CD1c-positive myeloid dendritic cell (primary cell): ENCODE measurements around the gene PPP2R1B.
"Not testable (repeated sequence)": the region's sequence is repeated elsewhere in the genome, so short reads cannot be mapped to it uniquely, and the experiment has no call there.

Source experiments
- DNase-seq: peaks from one replicate; pipeline ENCODE4 v3.0.0-alpha.2; 2016; ENCODE audit errors: extremely low spot score

PPP2R1B gene

DNA sequence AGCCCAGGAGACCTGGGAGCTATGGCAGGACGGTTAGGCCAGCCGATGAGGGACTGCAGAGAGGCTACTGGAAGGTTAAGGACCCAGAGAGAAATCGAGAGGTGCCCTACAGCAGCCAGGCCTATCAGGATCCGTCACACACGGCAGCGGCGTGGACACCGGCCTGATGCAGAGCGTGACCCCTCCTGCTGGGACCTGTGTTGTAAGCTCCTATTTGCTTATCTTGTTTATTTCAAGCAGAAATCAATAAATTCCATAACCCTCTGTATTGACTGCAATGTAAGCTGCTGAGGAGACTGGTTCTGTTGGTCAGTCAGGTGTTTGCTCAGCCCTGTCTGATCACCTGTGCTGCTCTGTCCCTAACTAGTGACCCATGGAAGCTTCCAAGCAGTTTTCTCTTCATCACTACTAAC, 39.9 kb downstream of the PPP2R1B start:
- DNase-seq, result no peak

DNA sequence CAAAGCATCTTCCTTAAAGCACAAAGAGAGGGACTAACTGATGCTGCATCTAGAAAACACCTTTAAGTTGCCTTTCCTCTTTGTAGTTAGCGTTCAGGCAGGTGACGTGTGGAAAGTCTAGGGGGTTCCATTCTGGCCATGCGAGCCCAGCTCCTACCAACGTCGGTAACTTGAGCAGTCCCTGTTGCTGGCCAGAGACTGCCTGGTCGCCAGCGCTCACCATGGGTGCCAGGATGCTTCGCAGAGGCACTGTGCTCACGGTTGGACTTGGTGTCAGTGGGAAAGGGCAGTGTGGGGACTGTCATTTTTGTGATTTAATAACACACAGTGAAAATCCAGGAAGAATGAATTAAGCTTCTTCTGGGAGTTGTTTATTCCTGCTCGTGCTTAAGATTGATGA, 40.6 kb downstream of the PPP2R1B start:
- DNase-seq, result no peak

DNA sequence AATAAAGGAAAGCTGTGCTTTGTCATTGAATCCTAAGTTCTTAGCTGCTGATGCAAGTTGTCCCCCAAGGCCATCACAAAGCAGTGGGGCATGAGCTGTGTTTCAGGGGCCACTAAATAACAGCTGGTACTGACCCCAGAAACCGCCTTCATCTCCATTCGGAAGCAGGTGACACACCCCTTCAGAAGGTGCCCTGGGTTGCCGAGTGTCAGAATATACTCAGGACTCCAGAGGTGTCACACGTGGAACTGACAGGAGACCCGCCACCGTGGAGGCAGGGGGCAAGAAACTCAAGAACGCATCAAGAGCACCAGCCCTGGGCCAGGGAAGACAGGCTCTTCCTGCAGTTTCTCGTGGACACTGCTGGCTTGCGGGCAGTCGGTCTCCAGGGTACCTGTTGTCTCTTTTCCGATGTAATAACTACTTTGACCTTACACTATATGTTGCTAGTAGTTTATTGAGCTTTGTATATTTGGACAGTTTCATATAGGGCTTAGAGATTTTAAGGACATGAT, 41.5 kb downstream of the PPP2R1B start:
- DNase-seq, result no peak

DNA sequence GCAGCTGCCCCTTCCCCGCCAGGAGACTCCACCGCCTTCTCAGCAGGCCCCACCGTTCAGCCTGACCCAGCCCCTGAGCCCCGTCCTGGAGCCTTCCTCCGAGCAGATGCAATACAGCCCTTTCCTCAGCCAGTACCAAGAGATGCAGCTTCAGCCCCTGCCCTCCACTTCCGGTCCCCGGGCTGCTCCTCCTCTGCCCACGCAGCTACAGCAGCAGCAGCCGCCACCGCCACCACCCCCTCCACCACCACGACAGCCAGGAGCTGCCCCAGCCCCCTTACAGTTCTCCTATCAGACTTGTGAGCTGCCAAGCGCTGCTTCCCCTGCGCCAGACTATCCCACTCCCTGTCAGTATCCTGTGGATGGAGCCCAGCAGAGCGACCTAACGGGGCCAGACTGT, 42.6 kb downstream of the PPP2R1B start:
- no peak for DNase-seq

DNA sequence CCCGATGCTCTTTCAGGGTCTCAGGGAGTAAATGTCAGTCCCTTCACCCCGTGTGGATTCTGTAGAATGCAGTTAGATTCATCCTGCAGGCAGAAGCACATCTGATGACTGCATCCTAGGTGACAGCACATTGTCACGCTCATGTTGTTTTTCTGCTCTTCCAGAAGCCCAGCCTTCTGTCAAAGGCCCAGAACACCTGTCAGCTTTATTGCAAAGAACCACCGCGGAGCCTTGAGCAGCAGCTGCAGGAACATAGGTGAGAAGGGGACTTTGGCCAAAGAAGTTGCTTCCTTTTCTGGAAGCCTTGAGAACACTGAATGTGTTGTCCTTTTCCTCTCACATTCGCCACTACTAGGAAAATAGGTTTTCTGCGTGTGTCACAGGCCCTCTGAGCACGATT, 43.7 kb downstream of the PPP2R1B start:
- DNase-seq, result no peak

DNA sequence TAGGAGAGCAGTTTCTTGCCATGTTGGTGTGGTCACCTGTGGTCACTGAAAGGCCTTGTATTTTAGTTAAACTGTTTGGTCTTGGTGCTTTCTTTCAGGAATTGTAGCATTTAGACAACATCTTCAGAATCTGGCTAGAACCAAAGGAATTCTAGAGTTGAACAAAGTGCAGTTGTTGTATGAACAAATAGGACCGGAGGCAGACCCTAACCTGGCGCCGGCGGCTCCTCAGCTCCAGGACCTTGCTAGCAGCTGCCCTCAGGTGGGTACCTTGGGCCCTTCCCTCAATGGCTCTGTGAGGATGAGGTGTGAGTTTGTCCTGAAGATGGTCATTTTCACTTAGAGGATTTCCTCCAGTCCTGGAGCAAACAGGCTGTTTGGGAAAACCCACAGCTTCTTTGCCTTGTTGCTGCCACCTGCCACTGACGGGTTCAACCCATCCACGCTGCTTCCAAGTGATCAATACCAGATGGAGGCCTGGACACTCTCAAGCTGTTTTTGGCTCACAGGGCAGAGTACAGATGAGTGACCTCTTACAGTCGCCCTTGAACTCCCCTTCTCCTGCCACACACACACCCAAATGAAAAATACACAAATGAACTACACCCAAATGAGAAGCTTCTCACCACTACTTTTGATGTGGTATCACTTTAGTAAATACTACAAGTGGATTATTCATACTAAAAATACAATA, 45.2 kb downstream of the PPP2R1B start:
- DNase-seq, result no peak

DNA sequence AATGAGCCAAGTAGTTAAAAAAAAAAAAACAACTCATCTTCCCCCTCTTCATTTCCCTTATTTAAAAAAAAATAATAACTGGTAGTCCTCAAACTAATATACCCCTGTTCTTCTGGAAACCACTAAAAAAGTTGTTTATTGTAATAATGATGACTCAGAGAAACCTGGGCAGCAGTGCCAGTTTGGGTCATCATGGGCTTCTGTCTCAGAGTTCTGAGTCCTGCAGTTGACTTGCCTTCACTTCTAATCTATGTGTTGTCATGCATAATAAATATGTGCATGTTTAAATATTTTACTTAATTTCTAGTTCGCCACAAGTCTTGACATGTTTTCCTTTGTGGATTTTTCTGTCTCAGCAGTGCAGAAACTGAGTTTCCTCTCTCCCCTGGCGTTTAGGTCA, 46.8 kb downstream of the PPP2R1B start:
- DNase-seq, result no peak

DNA sequence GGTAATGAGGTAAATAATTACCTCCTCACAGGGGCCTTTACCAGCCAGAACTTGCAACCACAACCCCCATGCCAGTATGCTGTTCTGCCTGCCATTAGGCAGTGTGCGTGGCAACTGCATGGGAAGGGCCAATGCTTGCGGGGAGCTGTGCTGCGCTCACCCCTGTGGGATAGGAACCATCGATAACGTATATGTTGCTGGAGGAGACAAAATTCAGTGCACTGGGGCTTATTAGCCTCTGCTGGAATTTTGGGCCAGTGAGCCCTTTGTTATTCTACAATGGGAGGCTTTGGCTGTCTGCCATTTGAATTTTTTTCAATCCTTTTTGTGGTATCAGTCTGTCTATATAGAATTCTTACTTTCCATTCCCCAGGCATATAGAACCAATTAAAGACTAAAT, 47.3 kb downstream of the PPP2R1B start:
- DNase-seq, result no peak

DNA sequence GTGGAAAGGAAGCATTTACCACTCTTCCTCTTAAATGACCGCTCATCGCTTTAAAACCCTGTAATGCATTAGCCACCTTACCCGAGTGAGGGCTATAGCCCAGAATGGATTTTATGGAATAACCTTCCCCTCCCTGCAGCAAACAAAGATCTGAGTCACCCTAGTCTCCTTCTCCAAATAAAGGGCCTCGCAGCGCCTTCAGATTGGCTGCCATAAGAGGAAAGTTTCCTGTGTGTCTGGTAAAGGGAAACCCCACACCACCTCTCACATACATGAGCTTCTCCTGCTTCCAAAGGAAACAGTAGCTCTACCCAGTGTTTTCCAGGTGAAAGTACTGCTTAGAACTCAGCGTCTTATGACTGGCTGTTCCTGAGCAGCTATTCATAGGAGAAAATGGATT, 47.8 kb downstream of the PPP2R1B start:
- no peak for DNase-seq

DNA sequence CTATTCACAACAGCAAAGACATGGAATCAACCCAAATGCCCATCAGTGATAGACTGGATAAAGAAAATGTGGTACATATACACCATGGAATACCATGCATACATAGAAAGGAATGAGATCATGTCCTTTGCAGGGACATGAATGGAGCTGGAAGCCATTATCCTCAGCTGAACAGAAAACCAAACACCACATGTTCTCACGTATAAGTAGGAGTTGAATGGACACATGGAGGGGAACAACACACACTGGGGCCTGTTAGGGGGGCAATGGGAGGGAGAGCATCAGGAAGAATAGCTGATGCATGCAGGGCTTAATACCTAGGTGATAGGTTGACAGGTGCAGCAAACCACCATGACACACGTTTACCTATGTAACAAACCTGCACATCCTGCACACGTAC, 48.5 kb downstream of the PPP2R1B start:
- not testable (repeated sequence) for DNase-seq

DNA sequence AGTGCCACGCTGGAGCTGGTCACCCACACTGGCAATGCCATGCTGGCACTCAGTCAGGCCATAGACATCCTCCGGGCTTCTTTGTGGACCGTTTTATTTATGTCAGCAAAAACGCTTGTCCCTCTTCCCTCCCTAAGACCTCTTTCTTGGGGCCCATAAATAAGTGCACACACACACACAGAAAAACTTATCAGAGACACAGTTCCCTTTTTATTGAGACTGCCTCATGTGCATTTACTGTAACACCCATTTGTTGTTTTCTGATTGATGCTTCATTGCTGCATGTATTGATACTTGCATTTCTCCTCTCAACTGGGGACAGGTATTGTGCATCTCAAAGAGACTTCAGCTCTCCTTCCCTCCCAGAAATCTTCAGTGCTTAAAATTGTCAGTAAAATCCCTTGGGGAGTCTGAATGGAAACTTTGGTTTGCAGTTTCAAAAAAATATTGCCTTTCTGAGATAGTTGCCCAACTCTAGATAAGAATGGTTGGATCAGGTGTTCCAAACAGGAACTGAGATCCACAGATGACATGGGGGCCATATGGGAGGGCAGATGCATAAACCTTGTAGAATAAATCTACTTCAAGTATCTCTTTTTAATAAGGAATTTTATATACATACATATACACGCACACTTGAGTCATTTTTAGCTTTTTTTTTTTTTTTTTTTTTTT, 50.9 kb downstream of the PPP2R1B start:
- no peak for DNase-seq

DNA sequence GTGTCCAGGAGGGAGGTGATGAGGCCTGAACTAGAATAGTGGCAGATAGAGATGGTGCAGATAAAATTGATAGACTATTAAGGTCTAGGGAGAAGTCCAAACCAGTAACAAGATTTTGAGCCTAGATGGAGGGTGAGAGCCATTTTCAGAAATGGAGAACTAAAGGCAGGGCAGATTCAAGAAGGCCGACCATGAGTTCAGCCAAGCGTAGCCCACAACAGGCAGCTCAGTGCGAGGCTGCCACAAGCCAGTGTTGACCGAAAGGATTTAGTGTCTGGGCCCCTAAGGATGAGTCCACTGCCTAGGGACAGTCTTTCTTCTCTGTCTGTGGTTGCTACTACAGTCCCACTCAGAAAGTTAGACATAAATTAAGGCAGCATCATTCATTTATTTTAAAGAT, 51.7 kb downstream of the PPP2R1B start:
- DNase-seq, result no peak

DNA sequence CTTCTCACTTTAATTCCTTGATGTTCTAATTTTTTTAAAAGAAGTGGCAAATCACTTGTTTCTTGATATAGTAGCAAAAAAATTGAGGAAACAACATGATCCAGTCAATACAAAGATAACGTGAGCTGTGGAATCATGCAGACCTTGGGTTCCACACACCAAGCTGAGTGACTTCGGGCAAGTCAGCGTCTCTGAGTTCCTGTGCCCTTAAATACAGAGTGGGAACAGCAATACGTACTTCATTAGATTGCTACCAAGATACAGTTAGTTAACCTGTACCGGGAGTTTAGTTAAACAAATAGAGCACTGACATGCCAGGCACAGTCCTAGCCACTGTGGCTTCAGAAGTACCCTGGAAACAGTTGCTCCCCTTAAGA, 58.5 kb downstream of the PPP2R1B start:
- DNase-seq, result no peak

DNA sequence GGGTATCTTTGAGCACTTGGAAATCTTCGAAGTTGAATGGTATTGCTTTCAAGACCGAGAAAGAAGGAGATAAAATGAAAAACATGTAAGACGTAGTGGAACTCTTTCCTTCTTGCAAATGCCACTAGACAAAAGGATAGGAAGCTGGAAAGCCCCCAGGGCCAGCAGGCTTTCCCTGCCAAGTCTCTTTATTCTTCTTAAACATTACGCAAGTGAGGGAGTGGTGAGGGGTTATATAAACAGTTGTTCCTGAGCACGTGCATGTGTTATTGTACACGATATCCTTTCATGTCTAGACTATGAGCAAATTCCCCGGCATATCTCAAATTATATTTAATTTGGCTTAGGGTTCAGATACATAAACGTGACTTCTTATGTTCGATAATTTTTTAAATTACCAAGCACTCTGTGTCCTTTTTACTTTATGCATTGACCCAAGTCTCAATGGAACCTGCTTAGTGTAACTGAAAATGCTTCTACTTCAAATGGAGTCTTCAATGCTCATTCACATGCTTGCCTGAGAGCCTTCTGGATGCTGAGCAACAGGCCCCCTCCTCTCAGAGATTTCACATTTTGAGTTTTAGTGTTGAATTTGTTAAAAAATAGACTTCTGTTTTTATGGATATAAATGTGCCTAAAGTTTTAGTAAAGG, 59.0 kb downstream of the PPP2R1B start:
- DNase-seq, result no peak

DNA sequence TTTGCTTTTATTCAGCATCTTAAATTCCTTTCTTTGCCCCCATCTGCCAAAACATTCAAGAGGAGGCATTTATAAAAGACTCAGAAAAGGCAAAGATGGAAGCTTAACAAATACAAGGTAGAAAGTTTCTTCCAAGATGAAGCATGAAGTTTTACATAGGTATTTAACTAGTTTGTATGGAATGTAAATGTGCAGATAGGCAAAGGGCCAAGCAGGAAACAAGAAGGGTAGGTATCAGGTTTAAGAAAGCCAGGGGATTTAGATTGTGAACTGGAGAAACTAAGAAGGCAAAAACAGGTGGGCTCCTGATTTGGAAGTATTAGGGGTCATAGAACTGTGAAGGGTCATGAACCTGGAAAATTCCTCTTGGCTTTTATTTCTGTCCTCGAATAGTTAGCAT, 62.6 kb downstream of the PPP2R1B start:
- DNase-seq, result no peak

DNA sequence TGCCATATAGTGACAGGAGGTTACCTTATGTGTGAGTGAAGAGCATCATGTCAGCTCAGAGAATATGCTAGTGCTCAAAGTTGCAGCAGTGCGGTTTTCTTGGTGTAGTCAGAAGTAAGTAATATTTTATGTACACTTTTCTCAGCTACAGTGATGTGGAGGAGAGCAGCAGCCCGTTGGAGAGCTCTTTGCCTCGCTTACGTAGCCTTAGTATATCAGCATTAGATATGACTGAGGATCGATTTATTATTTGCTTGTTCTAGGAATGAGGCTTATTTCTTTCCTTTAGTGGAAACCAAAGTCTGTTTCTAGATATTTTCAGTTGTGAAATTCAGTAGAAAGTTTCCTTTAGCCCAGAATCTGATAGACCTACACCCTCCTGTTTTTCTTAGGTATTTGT, 63.6 kb downstream of the PPP2R1B start:
- no peak for DNase-seq

DNA sequence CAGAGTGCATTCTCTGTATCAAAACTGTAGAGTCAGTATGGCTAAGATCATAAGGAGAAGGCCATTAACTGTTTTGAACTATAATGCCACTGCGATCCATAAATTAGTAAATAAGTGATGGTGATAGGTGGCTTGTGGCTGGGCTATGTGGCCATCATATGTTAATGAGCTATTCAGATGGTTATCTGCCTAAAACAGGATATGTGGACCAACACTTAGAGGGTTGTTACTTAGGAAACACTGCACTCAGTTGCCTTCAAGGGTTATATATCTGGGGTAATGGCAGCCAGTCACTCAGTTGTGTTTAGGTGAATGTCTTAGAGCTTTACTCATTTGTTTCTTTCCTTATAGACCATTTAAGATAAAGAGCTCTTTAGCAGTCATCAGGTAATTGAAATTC, 66.0 kb downstream of the PPP2R1B start:
- DNase-seq, result no peak

DNA sequence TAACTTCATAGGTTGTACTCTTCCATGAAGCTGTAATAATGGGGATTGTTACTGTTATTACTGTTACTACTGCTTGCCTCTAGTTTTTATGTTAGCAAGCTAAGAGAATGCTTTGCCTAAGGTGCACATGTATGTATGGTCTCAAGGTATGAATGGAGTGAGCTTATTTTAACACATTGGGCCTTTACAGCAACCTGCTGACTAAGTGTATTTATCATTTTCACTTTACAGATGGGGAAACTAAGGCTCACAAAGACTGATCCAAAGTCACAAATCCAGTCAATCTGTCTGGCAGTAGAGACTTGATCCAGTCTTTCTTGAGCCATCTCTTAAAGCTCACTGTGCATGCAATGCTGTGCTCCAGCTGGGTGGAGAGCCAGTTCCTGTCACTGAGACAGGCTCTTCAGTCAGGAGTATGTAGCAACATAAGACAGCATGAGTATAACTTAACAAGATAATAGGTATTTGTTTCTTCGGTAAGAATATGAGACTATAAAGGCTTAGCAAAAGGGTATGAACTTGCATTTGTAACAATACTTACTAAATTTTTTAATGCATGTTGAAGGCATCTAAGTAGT, 66.5 kb downstream of the PPP2R1B start:
- no peak for DNase-seq

DNA sequence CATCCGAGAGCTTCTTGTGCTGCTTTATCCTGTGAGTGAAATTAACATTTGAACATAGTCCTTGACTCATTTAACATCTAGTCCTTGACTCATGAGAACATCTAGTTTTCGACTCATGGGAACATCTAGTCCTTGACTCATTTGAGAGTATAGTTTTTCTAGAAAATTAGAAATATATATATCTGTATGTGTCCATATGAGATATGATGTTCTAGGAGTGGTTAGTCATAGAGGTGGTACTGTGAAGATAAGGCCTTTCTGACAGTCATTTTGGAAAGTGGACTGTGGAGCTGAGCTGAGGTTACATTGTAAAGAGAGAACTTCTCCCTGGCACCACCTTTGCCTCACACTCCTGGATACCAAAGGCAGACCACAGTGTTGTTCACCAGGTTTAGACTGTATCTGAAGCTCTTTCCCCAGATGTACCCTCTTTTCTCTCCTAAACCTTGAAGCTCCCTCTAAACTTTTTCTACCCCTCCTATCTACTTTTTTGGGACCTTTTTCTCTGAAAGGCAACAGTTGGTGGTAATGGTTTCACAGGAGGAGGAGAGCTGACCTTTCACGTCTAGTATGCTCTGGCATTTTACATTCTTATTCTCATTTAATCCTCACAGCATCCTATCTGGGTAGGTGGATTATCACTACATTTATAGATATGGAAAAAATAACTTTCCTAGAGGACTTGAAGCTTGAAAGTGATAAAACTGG, 67.2 kb downstream of the PPP2R1B start:
- no peak for DNase-seq

DNA sequence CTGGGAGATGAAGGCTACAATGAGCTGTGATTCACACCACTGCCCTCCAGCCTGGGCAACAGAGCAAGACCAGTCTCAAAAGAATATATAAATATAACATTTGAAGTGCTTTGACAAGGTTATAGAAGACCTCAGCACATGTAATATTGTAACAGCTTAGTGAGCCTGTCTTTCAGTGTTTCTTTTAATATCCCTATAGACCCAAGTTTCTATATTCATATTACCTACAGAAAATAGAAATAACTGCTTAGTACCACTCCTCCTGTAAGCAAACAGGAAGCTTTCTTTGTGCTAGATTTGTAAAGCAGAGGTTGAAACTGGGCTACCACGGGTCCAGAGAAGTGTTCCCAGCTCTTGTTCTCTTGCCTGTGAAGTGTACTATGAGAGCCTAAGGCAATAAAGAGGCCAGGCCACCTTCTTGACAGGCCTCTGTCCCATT, 68.2 kb downstream of the PPP2R1B start:
- DNase-seq, result no peak

DNA sequence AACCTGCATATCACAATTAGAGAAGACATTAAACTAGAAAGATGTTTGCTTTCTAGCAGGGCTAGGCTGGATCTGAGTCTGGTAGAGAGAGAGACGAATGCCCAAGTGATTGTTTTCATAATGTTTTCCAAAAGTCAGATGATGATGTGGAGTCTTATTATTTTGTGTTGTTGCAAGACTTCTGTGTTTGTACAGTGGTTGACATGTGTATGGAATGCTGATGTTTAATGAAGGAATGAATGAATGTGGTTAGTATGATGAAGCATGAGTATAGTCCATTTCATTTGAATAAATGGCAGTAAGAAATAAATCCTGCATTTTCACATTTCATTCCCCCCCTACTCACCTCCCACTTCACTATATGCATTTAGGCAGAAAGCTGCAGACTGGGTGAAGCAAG, 69.6 kb downstream of the PPP2R1B start:
- DNase-seq, result no peak

DNA sequence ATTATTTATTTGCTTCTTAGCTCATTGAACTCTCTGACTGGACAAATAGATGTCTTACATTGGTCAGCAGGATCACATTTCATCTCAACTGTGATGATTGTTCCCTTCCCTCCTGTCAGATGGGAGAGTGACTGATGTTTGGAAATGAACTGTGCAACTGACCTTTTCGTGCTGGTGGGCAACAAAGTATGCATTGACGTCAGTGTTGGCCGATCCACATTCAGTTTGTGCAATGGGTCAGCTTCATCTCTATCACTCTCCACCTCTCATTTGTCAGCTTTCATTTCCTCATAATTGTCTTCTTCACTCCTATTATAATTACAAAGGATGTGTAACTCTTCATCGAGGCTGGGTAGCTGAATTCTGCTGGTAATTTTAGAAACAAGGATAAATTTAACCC, 71.3 kb downstream of the PPP2R1B start:
- DNase-seq, result no peak
